SK-N-SH (cell line): ENCODE measurements around the gene MYH7B. TPM values are rescaled to one million over a fixed set of nuclear protein-coding genes. Genes with fewer than 3 reads are reported as not detected.

Experiments
- CTCF ChIA-PET: fragments of 300-600, 350-600 bp; formaldehyde crosslinking; extraction: SDS; loops from one replicate; lab custom pipeline; 2021; lab: Yijun Ruan, JAX
- POLR2A ChIA-PET: fragments of 350-600 bp; sonication (Branson Sonifier 250); formaldehyde crosslinking; extraction: SDS; loops from one replicate; lab custom pipeline; 2020; ENCODE audit warnings: antibody characterized with exemption, inconsistent platforms; lab: Yijun Ruan, JAX
- DNase-seq: peaks from one replicate; pipeline ENCODE4 v3.0.0; 2012
- H2AFZ ChIP-seq: fragments of 200-600 bp; sonication (generic); 2 replicates; pipeline ENCODE4 v1.8.1; 2016; ENCODE audit warnings: antibody characterized with exemption, mild to moderate bottlenecking, low read depth
- H3F3A ChIP-seq: fragments of 200-600 bp; sonication (generic); replicated peaks from 2 replicates; pipeline ENCODE3; 2016; ENCODE audit warnings: antibody characterized with exemption, mild to moderate bottlenecking; ENCODE audit not compliant: insufficient read depth
- H3K27ac ChIP-seq, 2 experiments: fragments of 200-500 bp in 1 of 2; fragments of 200-600 bp in 1 of 2; sonication (Bioruptor generic) in 1 of 2; sonication (generic), shearing (Covaris generic) in 1 of 2; 2 replicates each; pipeline versions ENCODE4 v1.5.1 to v1.6.1; 2014 to 2016; ENCODE audit warnings: low read depth in 2 of 2, inconsistent platforms in 1 of 2, low read length in 1 of 2, mild to moderate bottlenecking in 1 of 2, mixed read lengths in 1 of 2
- H3K27me3 ChIP-seq: fragments of 200-600 bp; sonication (generic), shearing (Covaris generic); 2 replicates; pipeline ENCODE4 v1.6.1; 2016; ENCODE audit warnings: mixed run types; ENCODE audit not compliant: insufficient read depth
- H3K36me3 ChIP-seq, 2 experiments: fragments of 200-500 bp in 1 of 2; fragments of 200-600 bp in 1 of 2; sonication (Bioruptor generic) in 1 of 2; sonication (generic) in 1 of 2; replicated peaks in 1 of 2; 2 replicates each; pipeline versions ENCODE3 to v1.5.1; 2014 to 2016; ENCODE audit warnings: low read length in 1 of 2, mild to moderate bottlenecking in 1 of 2; ENCODE audit not compliant: insufficient read depth in 2 of 2, control insufficient read depth in 1 of 2
- H3K4me1 ChIP-seq, 2 experiments: fragments of 200-500 bp in 1 of 2; fragments of 200-600 bp in 1 of 2; sonication (Bioruptor generic) in 1 of 2; sonication (generic), shearing (Covaris generic) in 1 of 2; 2 replicates each; pipeline versions ENCODE4 v1.5.1 to v1.6.1; 2014 to 2016; ENCODE audit warnings: low read depth in 1 of 2, low read length in 1 of 2, mixed run types in 1 of 2; ENCODE audit not compliant: insufficient read depth in 2 of 2, control insufficient read depth in 1 of 2
- H3K4me2 ChIP-seq: fragments of 200-600 bp; sonication (generic), shearing (Covaris generic); 2 replicates; pipeline ENCODE4 v1.6.1; 2017; ENCODE audit warnings: mixed run types
- H3K4me3 ChIP-seq, 2 experiments: fragments of 200-500 bp in 1 of 2; fragments of 200-600 bp in 1 of 2; sonication (Bioruptor generic) in 1 of 2; sonication (generic), shearing (Covaris generic) in 1 of 2; 2 replicates each; pipeline versions ENCODE4 v1.5.1 to v1.8.1; 2014 to 2016; ENCODE audit warnings: low read depth in 2 of 2, inconsistent platforms in 1 of 2, low read length in 1 of 2, mild to moderate bottlenecking in 1 of 2, mixed read lengths in 1 of 2, moderate library complexity in 1 of 2
- H3K79me2 ChIP-seq: fragments of 200-600 bp; sonication (generic); 2 replicates; pipeline ENCODE4 v1.8.1; 2017; ENCODE audit warnings: mild to moderate bottlenecking; ENCODE audit not compliant: insufficient read depth
- H3K9ac ChIP-seq: fragments of 200-600 bp; sonication (generic); 2 replicates; pipeline ENCODE4 v1.6.1; 2017; ENCODE audit warnings: mixed run types
- H3K9me2 ChIP-seq: fragments of 200-600 bp; sonication (generic); 2 replicates; pipeline ENCODE4 v1.6.1; 2017; ENCODE audit warnings: mixed run types
- H3K9me3 ChIP-seq: fragments of 200-600 bp; sonication (generic); 2 replicates; pipeline ENCODE4 v1.6.1; 2017; ENCODE audit warnings: mixed run types, mild to moderate bottlenecking, moderate library complexity
- H4K20me1 ChIP-seq: fragments of 200-600 bp; sonication (generic); 2 replicates; pipeline ENCODE4 v1.6.1; 2017; ENCODE audit warnings: mild to moderate bottlenecking, mixed run types; ENCODE audit not compliant: insufficient read depth
- EP300 ChIP-seq, 2 experiments: IDR thresholded peaks; 2 replicates each; pipeline versions ENCODE4 v1.4.0 to v1.6.1; 2012; ENCODE audit warnings: borderline replicate concordance in 1 of 2, low read depth in 1 of 2, low read length in 1 of 2
- FOXJ3 ChIP-seq: sonication (generic); formaldehyde crosslinking; IDR thresholded peaks from 2 replicates; pipeline ENCODE4 v1.5.1; 2020; ENCODE audit warnings: mild to moderate bottlenecking, missing genetic modification reagents
- GABPA ChIP-seq: IDR thresholded peaks from 2 replicates; pipeline ENCODE4 v1.4.0; 2012; ENCODE audit warnings: low read depth, mild to moderate bottlenecking
- GATA2 ChIP-seq: sonication (generic); formaldehyde crosslinking; IDR thresholded peaks from 2 replicates; pipeline ENCODE4 v1.5.0; 2020; ENCODE audit warnings: mild to moderate bottlenecking, missing genetic modification reagents
- IRF3 ChIP-seq: fragments of 150-350 bp; IDR thresholded peaks from 2 replicates; pipeline ENCODE4 v1.6.1; 2016; ENCODE audit warnings: mild to moderate bottlenecking, low read depth, low read length
- JUND ChIP-seq: IDR thresholded peaks from 2 replicates; pipeline ENCODE4 v1.4.0; 2012
- MAX ChIP-seq: IDR thresholded peaks from 2 replicates; pipeline ENCODE4 v1.4.0; 2012; ENCODE audit warnings: low read depth
- MEF2A ChIP-seq: IDR thresholded peaks from 2 replicates; pipeline ENCODE4 v1.4.0; 2012; ENCODE audit warnings: low read depth, borderline replicate concordance
- POLR2AphosphoS5 ChIP-seq: IDR thresholded peaks from 2 replicates; pipeline ENCODE4 v1.6.1; 2012; ENCODE audit warnings: low read depth, low read length
- RCOR1 ChIP-seq: fragments of 150-350 bp; IDR thresholded peaks from 2 replicates; pipeline ENCODE4 v1.6.1; 2017; ENCODE audit warnings: antibody characterized with exemption, low read length
- RXRA ChIP-seq: IDR thresholded peaks from 2 replicates; pipeline ENCODE4 v1.4.0; 2012; ENCODE audit warnings: low read depth, mild to moderate bottlenecking, borderline replicate concordance
- SMC3 ChIP-seq: IDR thresholded peaks from 2 replicates; pipeline ENCODE4 v1.6.1; 2012; ENCODE audit warnings: low read depth, low read length, improper control_type of control experiment
- TAF1 ChIP-seq: IDR thresholded peaks from 2 replicates; pipeline ENCODE4 v1.6.1; 2012; ENCODE audit warnings: low read depth, mild to moderate bottlenecking, low read length, moderate library complexity, borderline replicate concordance
- TEAD4 ChIP-seq: IDR thresholded peaks from 2 replicates; pipeline ENCODE4 v1.4.0; 2012; ENCODE audit warnings: mild to moderate bottlenecking, borderline replicate concordance; ENCODE audit not compliant: insufficient read depth
- USF1 ChIP-seq: IDR thresholded peaks from 2 replicates; pipeline ENCODE4 v1.4.0; 2012; ENCODE audit warnings: low read depth, borderline replicate concordance
- YY1 ChIP-seq: IDR thresholded peaks from 2 replicates; pipeline ENCODE4 v1.4.0; 2012; ENCODE audit warnings: low read depth, mild to moderate bottlenecking
- WGBS: methylation state at CpG from one replicate; pipeline ENCODE4 v1.1.6; 2017; ENCODE audit warnings: low lambda C conversion rate; 5-methylcytosine and 5-hydroxymethylcytosine counted together
- polyA plus RNA-seq, 3 experiments: library from polyadenylated mRNA; depleted of rRNA; stranded (reverse); fragments of >200 nt; gene quantifications; 2 replicates each; pipeline ENCODE4 v1.2.3, GENCODE V29; 2012
- TF ChIP-seq, protein P1 (sequence below): fragments of 150-350 bp; IDR thresholded peaks from 2 replicates; pipeline ENCODE4 v1.6.1; 2017; ENCODE audit warnings: antibody characterized with exemption, low read length, low read depth, borderline replicate concordance

Gene MYH7B
- polyA plus RNA-seq, 1 of the 3 experiments (the other 2 are of a cell fraction), result 0.41 TPM

DNA sequence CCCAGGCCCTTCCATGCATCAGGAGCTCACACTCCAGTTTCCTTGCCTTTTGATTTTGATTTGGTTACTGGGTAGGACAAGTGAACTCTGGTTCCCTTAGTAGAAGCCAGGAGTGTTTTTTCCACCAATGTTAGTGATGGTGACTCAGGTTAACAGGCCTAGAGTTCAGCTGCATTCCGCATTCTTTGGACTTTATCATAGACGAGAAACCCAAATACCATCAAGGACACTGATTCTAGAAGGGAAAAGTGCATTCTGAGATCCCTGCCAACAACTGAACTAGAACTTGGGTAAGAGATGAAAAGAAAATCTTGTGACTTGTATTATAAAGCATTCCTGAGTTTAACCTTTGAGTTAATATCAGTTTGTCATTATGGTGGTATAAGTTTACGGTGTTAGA is 9.0 kb upstream of the MYH7B start:
- Histone ChIP-seq H3K4me2 (no peak overlapping the region), H3K36me3 (peaks cover 53 to 54% of the 10 kb centered on the region in 2 experiments), H4K20me1 (no peaks in the 10 kb centered on the region), H3K9ac (no peak overlapping the region), H3K9me3 (no peaks in the 10 kb centered on the region), H3F3A (peaks cover 9% of the 10 kb centered on the region), H3K79me2 (0 out of 2 replicates have a peak, but pooled peaks cover 7% of the 10 kb centered on the region), H3K4me3 (no peak overlapping the region), H3K9me2 (no peaks in the 10 kb centered on the region), H2AFZ (no peak overlapping the region), H3K27ac (no peak overlapping the region), H3K27me3 (no peaks in the 10 kb centered on the region), H3K4me1 (peaks cover 0 to 8% of the 10 kb centered on the region in 2 experiments; a peak in 1 of 4 replicates)
- no peak for DNase-seq
- no peak for TF ChIP-seq SMC3
- no peak for TF ChIP-seq USF1
- TF ChIP-seq, protein P1, sequence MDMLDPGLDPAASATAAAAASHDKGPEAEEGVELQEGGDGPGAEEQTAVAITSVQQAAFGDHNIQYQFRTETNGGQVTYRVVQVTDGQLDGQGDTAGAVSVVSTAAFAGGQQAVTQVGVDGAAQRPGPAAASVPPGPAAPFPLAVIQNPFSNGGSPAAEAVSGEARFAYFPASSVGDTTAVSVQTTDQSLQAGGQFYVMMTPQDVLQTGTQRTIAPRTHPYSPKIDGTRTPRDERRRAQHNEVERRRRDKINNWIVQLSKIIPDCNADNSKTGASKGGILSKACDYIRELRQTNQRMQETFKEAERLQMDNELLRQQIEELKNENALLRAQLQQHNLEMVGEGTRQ, result no peak
- no peak for TF ChIP-seq YY1
- no peak for TF ChIP-seq TAF1
- no peak for TF ChIP-seq TEAD4
- TF ChIP-seq EP300 (IDR thresholded peaks at IDR 0.05; ENCODE audit: borderline replicate concordance in 1 of 2, low read depth in 1 of 2, low read length in 1 of 2), result no peak
- no peak for TF ChIP-seq GABPA
- no peak for TF ChIP-seq GATA2
- no peak for TF ChIP-seq JUND
- no peak for TF ChIP-seq POLR2AphosphoS5
- no peak for TF ChIP-seq IRF3
- TF ChIP-seq MAX, result no peak
- no peak for TF ChIP-seq RCOR1
- WGBS, result 84% methylated on average over 3 of the region's 3 CpGs
- ChIA-PET CTCF (no interaction called here), POLR2A (no interaction called here)

DNA sequence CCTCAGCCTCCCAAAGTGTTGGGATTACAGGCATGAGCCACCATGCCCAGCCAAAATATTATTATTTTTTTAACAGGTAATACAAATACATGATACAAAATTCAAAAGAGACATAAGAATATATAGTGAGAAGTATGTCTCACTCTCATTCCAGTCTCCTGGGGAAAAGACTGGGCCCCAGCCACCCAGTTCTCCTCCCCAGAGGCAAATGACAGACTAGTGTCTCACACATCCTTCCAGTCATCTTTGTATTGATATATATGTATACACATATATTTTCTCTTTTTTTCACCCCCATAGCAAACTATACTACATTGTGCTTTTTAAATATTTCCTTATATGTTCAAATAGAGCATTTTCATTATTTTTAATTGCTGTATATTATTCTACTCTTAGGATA is 8.3 kb upstream of the MYH7B start:
- no peak overlapping the region for H3K27ac ChIP-seq
- no peak for TF ChIP-seq FOXJ3 (CRISPR knock-in tag)
- TF ChIP-seq RXRA, result no peak
- TF ChIP-seq MEF2A, result no peak
- TF ChIP-seq MAX, result no peak
- peaks cover 9% of the 10 kb centered on the region for H3F3A ChIP-seq
- no peaks in the 10 kb centered on the region for H3K9me3 ChIP-seq
- no peak overlapping the region for H3K9ac ChIP-seq
- no peaks in the 10 kb centered on the region for H3K9me2 ChIP-seq
- peaks cover 0 to 8% of the 10 kb centered on the region in 2 experiments; a peak in 1 of 4 replicates for H3K4me1 ChIP-seq
- H3K27me3 ChIP-seq, result no peaks in the 10 kb centered on the region
- POLR2A ChIA-PET, result no interaction called here
- H3K4me2 ChIP-seq, result no peak overlapping the region
- no peak for DNase-seq
- H4K20me1 ChIP-seq, result no peaks in the 10 kb centered on the region
- no peak overlapping the region for H2AFZ ChIP-seq
- peaks cover 47 to 51% of the 10 kb centered on the region in 2 experiments for H3K36me3 ChIP-seq
- H3K79me2 ChIP-seq, result 0 out of 2 replicates have a peak, but pooled peaks cover 13% of the 10 kb centered on the region
- H3K4me3 ChIP-seq, result no peak overlapping the region
- CTCF ChIA-PET, result no interaction called here
